Upper lobe of left lung (tissue), 4 donors: ENCODE results near the gene APC2.

Source experiments
- POLR2A ChIP-seq, 4 donors: fragments of 450-650 bp; IDR thresholded peaks; one replicate each; pipeline ENCODE4 v1.5.1; 2016 to 2017; ENCODE audit warnings: antibody characterized with exemption in 4 of 4, mild to moderate bottlenecking in 2 of 4
- POLR2AphosphoS5 ChIP-seq, 2 donors: sonication (generic); formaldehyde crosslinking; IDR thresholded peaks; one replicate each; pipeline ENCODE4 v1.5.1; 2017; ENCODE audit warnings: antibody characterized with exemption in 2 of 2
- TF ChIP-seq, protein P1 (sequence below), 6 experiments: fragments of 450-650 bp in 4 of 6; fragments of 200-600 bp in 2 of 6; sonication (generic) in 2 of 6; IDR thresholded peaks; one replicate each; pipeline ENCODE4 v1.5.1; 2016 to 2019; ENCODE audit warnings: antibody characterized with exemption in 6 of 6

GRCh38 chr19:1505012-1505411 lies 55.1 kb downstream of the APC2 start:
- TF ChIP-seq POLR2A (IDR thresholded peaks at IDR 0.05) (no peak), POLR2AphosphoS5 (IDR thresholded peaks at IDR 0.05) (no peak)
- TF ChIP-seq, protein P1, sequence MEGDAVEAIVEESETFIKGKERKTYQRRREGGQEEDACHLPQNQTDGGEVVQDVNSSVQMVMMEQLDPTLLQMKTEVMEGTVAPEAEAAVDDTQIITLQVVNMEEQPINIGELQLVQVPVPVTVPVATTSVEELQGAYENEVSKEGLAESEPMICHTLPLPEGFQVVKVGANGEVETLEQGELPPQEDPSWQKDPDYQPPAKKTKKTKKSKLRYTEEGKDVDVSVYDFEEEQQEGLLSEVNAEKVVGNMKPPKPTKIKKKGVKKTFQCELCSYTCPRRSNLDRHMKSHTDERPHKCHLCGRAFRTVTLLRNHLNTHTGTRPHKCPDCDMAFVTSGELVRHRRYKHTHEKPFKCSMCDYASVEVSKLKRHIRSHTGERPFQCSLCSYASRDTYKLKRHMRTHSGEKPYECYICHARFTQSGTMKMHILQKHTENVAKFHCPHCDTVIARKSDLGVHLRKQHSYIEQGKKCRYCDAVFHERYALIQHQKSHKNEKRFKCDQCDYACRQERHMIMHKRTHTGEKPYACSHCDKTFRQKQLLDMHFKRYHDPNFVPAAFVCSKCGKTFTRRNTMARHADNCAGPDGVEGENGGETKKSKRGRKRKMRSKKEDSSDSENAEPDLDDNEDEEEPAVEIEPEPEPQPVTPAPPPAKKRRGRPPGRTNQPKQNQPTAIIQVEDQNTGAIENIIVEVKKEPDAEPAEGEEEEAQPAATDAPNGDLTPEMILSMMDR (IDR thresholded peaks at IDR 0.05): no peak
